RWPE2 (cell line): Measurements from ENCODE around the gene ARHGAP45.

ENCODE experiments used
- ATAC-seq: fragments of 200-7000 bp; cut with Tn5 transposase; 3 replicates; pipeline ENCODE4 v1.9.1; 2021; ENCODE audit warnings: low read depth
- DNase-seq: peaks from one replicate; pipeline ENCODE4 v3.0.0-alpha.2; 2020; ENCODE audit warnings: low spot score
- H3K27ac ChIP-seq: fragments of 450-650 bp; 2 replicates; pipeline ENCODE4 v1.5.1; 2017; ENCODE audit warnings: mild to moderate bottlenecking; ENCODE audit not compliant: poor library complexity, severe bottlenecking
- H3K27me3 ChIP-seq: fragments of 250-450 bp; sonication (Bioruptor Pico); 2 replicates; pipeline ENCODE4 v1.5.1; 2021; ENCODE audit warnings: mild to moderate bottlenecking, moderate library complexity; ENCODE audit not compliant: insufficient read depth, poor library complexity, severe bottlenecking
- H3K36me3 ChIP-seq: fragments of 250-450 bp; sonication (Bioruptor Pico); 2 replicates; pipeline ENCODE4 v1.5.1; 2020; ENCODE audit warnings: low read depth, mild to moderate bottlenecking, moderate library complexity
- H3K4me1 ChIP-seq: fragments of 250-450 bp; sonication (Bioruptor Pico); 2 replicates; pipeline ENCODE4 v1.5.1; 2021; ENCODE audit warnings: mild to moderate bottlenecking, moderate library complexity; ENCODE audit not compliant: insufficient read depth, poor library complexity, severe bottlenecking
- H3K4me3 ChIP-seq: fragments of 250-450 bp; sonication (Bioruptor Pico); 2 replicates; pipeline ENCODE4 v1.5.1; 2021; ENCODE audit warnings: mild to moderate bottlenecking, moderate library complexity; ENCODE audit not compliant: severe bottlenecking
- H3K9me3 ChIP-seq: fragments of 250-450 bp; sonication (Bioruptor Pico); 2 replicates; pipeline ENCODE4 v1.5.1; 2021; ENCODE audit warnings: mild to moderate bottlenecking, moderate library complexity; ENCODE audit not compliant: severe bottlenecking
- TF ChIP-seq, protein P1 (sequence below): fragments of 450-650 bp; IDR thresholded peaks from one replicate; pipeline ENCODE4 v1.5.1; 2017; ENCODE audit warnings: mild to moderate bottlenecking, moderate library complexity; ENCODE audit not compliant: poor library complexity, severe bottlenecking

Gene ARHGAP45

GRCh38 chr19:1053176-1054101 lies 13.5 kb upstream of the ARHGAP45 start:
- no peaks in the 10 kb centered on the region for H3K9me3 ChIP-seq
- H3K36me3 ChIP-seq, result no peaks in the 10 kb centered on the region
- no peaks in the 10 kb centered on the region for H3K4me1 ChIP-seq
- H3K4me3 ChIP-seq, result no peak overlapping the region
- no peak for DNase-seq
- no peak overlapping the region for H3K27ac ChIP-seq
- ATAC-seq, result no peak
- TF ChIP-seq, protein P1, sequence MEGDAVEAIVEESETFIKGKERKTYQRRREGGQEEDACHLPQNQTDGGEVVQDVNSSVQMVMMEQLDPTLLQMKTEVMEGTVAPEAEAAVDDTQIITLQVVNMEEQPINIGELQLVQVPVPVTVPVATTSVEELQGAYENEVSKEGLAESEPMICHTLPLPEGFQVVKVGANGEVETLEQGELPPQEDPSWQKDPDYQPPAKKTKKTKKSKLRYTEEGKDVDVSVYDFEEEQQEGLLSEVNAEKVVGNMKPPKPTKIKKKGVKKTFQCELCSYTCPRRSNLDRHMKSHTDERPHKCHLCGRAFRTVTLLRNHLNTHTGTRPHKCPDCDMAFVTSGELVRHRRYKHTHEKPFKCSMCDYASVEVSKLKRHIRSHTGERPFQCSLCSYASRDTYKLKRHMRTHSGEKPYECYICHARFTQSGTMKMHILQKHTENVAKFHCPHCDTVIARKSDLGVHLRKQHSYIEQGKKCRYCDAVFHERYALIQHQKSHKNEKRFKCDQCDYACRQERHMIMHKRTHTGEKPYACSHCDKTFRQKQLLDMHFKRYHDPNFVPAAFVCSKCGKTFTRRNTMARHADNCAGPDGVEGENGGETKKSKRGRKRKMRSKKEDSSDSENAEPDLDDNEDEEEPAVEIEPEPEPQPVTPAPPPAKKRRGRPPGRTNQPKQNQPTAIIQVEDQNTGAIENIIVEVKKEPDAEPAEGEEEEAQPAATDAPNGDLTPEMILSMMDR, result no peak
- no peaks in the 10 kb centered on the region for H3K27me3 ChIP-seq

DNA sequence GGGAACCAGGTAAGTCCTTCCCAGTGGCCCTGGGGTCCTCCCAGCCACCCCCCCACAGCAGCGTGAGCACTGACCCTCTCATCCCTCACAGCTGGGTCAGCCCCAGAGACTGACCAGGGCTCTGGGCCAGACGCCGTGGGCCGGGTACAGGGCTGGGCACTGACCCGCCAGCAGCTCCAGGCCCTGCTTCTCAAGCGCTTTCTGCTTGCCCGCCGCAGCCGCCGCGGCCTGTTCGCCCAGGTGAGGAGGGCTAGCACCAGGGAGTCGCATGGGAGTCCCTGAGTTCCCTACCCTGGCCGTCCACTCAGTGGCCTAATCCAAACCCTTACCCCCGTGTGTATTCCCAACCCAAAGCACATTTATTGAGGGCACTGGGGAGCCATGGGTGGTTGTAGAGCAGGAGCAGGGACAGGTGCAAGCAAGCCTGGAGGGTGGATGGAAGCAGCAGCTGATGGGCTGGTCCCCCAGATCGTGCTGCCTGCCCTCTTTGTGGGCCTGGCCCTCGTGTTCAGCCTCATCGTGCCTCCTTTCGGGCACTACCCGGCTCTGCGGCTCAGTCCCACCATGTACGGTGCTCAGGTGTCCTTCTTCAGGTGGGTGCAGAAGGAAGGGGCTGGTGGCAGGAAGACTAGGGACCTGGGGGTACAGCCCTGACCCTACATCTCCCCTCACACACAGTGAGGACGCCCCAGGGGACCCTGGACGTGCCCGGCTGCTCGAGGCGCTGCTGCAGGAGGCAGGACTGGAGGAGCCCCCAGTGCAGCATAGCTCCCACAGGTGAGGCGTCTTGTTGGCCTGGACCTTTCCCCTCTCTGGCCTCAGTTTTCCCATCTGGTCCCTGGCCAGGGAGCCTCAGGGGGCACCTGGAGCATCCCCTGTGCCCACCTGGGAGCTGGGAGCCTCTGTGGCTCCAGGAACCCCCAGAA lies 12.6 kb upstream of the ARHGAP45 start:
- ATAC-seq, result no peak
- H3K9me3 ChIP-seq, result no peaks in the 10 kb centered on the region
- TF ChIP-seq, protein P1, result no peak

DNA sequence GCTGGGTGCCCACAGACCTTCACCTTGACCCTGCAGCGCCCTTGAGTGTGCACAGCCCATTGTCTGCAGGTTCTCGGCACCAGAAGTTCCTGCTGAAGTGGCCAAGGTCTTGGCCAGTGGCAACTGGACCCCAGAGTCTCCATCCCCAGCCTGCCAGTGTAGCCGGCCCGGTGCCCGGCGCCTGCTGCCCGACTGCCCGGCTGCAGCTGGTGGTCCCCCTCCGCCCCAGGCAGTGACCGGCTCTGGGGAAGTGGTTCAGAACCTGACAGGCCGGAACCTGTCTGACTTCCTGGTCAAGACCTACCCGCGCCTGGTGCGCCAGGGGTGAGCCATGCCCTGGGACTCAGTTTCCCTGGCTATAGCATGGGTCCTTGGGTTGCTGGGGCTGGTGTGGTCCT lies 11.9 kb upstream of the ARHGAP45 start:
- TF ChIP-seq, protein P1, result no peak
- Histone ChIP-seq H3K27me3 (no peaks in the 10 kb centered on the region), H3K36me3 (no peaks in the 10 kb centered on the region; the same call in 1 of the 2 replicates), H3K27ac (no peak overlapping the region), H3K9me3 (no peaks in the 10 kb centered on the region), H3K4me1 (no peaks in the 10 kb centered on the region), H3K4me3 (no peak overlapping the region)
- no peak for DNase-seq
- no peak for ATAC-seq

More for the DNA sequence above, 12.6 kb upstream of the ARHGAP45 start:
- H3K27ac ChIP-seq, result no peak overlapping the region
- DNase-seq, result no peak
- H3K4me1 ChIP-seq, result no peaks in the 10 kb centered on the region
- no peaks in the 10 kb centered on the region; the same call in 1 of the 2 replicates for H3K36me3 ChIP-seq
- no peak overlapping the region for H3K4me3 ChIP-seq
- no peaks in the 10 kb centered on the region for H3K27me3 ChIP-seq

GRCh38 chr19:1055886-1056620 lies 10.9 kb upstream of the ARHGAP45 start:
- no peaks in the 10 kb centered on the region; the same call in 1 of the 2 replicates for H3K36me3 ChIP-seq
- no peak overlapping the region for H3K4me3 ChIP-seq
- no peak for ATAC-seq
- DNase-seq, result no peak
- no peak overlapping the region for H3K27ac ChIP-seq
- H3K4me1 ChIP-seq, result no peaks in the 10 kb centered on the region
- H3K27me3 ChIP-seq, result no peaks in the 10 kb centered on the region
- TF ChIP-seq, protein P1, result no peak
- no peaks in the 10 kb centered on the region for H3K9me3 ChIP-seq
